SK-N-SH (cell line): ENCODE data around the gene FOXO4. TPM values are rescaled to one million over a fixed set of nuclear protein-coding genes. Genes with fewer than 3 reads are reported as not detected.

ENCODE experiments used
- CTCF ChIA-PET: fragments of 300-600, 350-600 bp; formaldehyde crosslinking; extraction: SDS; loops from one replicate; lab custom pipeline; 2021; lab: Yijun Ruan, JAX
- POLR2A ChIA-PET: fragments of 350-600 bp; sonication (Branson Sonifier 250); formaldehyde crosslinking; extraction: SDS; loops from one replicate; lab custom pipeline; 2020; ENCODE audit warnings: antibody characterized with exemption, inconsistent platforms; lab: Yijun Ruan, JAX
- DNase-seq: peaks from one replicate; pipeline ENCODE4 v3.0.0; 2012
- H2AFZ ChIP-seq: fragments of 200-600 bp; sonication (generic); 2 replicates; pipeline ENCODE4 v1.8.1; 2016; ENCODE audit warnings: antibody characterized with exemption, mild to moderate bottlenecking, low read depth
- H3F3A ChIP-seq: fragments of 200-600 bp; sonication (generic); replicated peaks from 2 replicates; pipeline ENCODE3; 2016; ENCODE audit warnings: antibody characterized with exemption, mild to moderate bottlenecking; ENCODE audit not compliant: insufficient read depth
- H3K27ac ChIP-seq, 2 experiments: fragments of 200-500 bp in 1 of 2; fragments of 200-600 bp in 1 of 2; sonication (Bioruptor generic) in 1 of 2; sonication (generic), shearing (Covaris generic) in 1 of 2; 2 replicates each; pipeline versions ENCODE4 v1.5.1 to v1.6.1; 2014 to 2016; ENCODE audit warnings: low read depth in 2 of 2, inconsistent platforms in 1 of 2, low read length in 1 of 2, mild to moderate bottlenecking in 1 of 2, mixed read lengths in 1 of 2
- H3K27me3 ChIP-seq: fragments of 200-600 bp; sonication (generic), shearing (Covaris generic); 2 replicates; pipeline ENCODE4 v1.6.1; 2016; ENCODE audit warnings: mixed run types; ENCODE audit not compliant: insufficient read depth
- H3K36me3 ChIP-seq, 2 experiments: fragments of 200-500 bp in 1 of 2; fragments of 200-600 bp in 1 of 2; sonication (Bioruptor generic) in 1 of 2; sonication (generic) in 1 of 2; replicated peaks in 1 of 2; 2 replicates each; pipeline versions ENCODE3 to v1.5.1; 2014 to 2016; ENCODE audit warnings: low read length in 1 of 2, mild to moderate bottlenecking in 1 of 2; ENCODE audit not compliant: insufficient read depth in 2 of 2, control insufficient read depth in 1 of 2
- H3K4me1 ChIP-seq, 2 experiments: fragments of 200-500 bp in 1 of 2; fragments of 200-600 bp in 1 of 2; sonication (Bioruptor generic) in 1 of 2; sonication (generic), shearing (Covaris generic) in 1 of 2; 2 replicates each; pipeline versions ENCODE4 v1.5.1 to v1.6.1; 2014 to 2016; ENCODE audit warnings: low read depth in 1 of 2, low read length in 1 of 2, mixed run types in 1 of 2; ENCODE audit not compliant: insufficient read depth in 2 of 2, control insufficient read depth in 1 of 2
- H3K4me2 ChIP-seq: fragments of 200-600 bp; sonication (generic), shearing (Covaris generic); 2 replicates; pipeline ENCODE4 v1.6.1; 2017; ENCODE audit warnings: mixed run types
- H3K4me3 ChIP-seq, 2 experiments: fragments of 200-500 bp in 1 of 2; fragments of 200-600 bp in 1 of 2; sonication (Bioruptor generic) in 1 of 2; sonication (generic), shearing (Covaris generic) in 1 of 2; 2 replicates each; pipeline versions ENCODE4 v1.5.1 to v1.8.1; 2014 to 2016; ENCODE audit warnings: low read depth in 2 of 2, inconsistent platforms in 1 of 2, low read length in 1 of 2, mild to moderate bottlenecking in 1 of 2, mixed read lengths in 1 of 2, moderate library complexity in 1 of 2
- H3K79me2 ChIP-seq: fragments of 200-600 bp; sonication (generic); 2 replicates; pipeline ENCODE4 v1.8.1; 2017; ENCODE audit warnings: mild to moderate bottlenecking; ENCODE audit not compliant: insufficient read depth
- H3K9ac ChIP-seq: fragments of 200-600 bp; sonication (generic); 2 replicates; pipeline ENCODE4 v1.6.1; 2017; ENCODE audit warnings: mixed run types
- H3K9me2 ChIP-seq: fragments of 200-600 bp; sonication (generic); 2 replicates; pipeline ENCODE4 v1.6.1; 2017; ENCODE audit warnings: mixed run types
- H3K9me3 ChIP-seq: fragments of 200-600 bp; sonication (generic); 2 replicates; pipeline ENCODE4 v1.6.1; 2017; ENCODE audit warnings: mixed run types, mild to moderate bottlenecking, moderate library complexity
- H4K20me1 ChIP-seq: fragments of 200-600 bp; sonication (generic); 2 replicates; pipeline ENCODE4 v1.6.1; 2017; ENCODE audit warnings: mild to moderate bottlenecking, mixed run types; ENCODE audit not compliant: insufficient read depth
- ELF1 ChIP-seq: IDR thresholded peaks from 2 replicates; pipeline ENCODE4 v1.4.0; 2012
- EP300 ChIP-seq, 2 experiments: IDR thresholded peaks; 2 replicates each; pipeline versions ENCODE4 v1.4.0 to v1.6.1; 2012; ENCODE audit warnings: borderline replicate concordance in 1 of 2, low read depth in 1 of 2, low read length in 1 of 2
- MAX ChIP-seq: IDR thresholded peaks from 2 replicates; pipeline ENCODE4 v1.4.0; 2012; ENCODE audit warnings: low read depth
- MEF2A ChIP-seq: IDR thresholded peaks from 2 replicates; pipeline ENCODE4 v1.4.0; 2012; ENCODE audit warnings: low read depth, borderline replicate concordance
- MXI1 ChIP-seq: IDR thresholded peaks from 2 replicates; pipeline ENCODE4 v1.6.1; 2012; ENCODE audit warnings: mild to moderate bottlenecking, low read depth, low read length, improper control_type of control experiment
- RAD21 ChIP-seq: IDR thresholded peaks from 2 replicates; pipeline ENCODE4 v1.6.1; 2012; ENCODE audit warnings: mild to moderate bottlenecking, low read length
- RXRA ChIP-seq: IDR thresholded peaks from 2 replicates; pipeline ENCODE4 v1.4.0; 2012; ENCODE audit warnings: low read depth, mild to moderate bottlenecking, borderline replicate concordance
- SMC3 ChIP-seq: IDR thresholded peaks from 2 replicates; pipeline ENCODE4 v1.6.1; 2012; ENCODE audit warnings: low read depth, low read length, improper control_type of control experiment
- TAF1 ChIP-seq: IDR thresholded peaks from 2 replicates; pipeline ENCODE4 v1.6.1; 2012; ENCODE audit warnings: low read depth, mild to moderate bottlenecking, low read length, moderate library complexity, borderline replicate concordance
- USF2 ChIP-seq: fragments of 150-350 bp; IDR thresholded peaks from 2 replicates; pipeline ENCODE4 v1.6.1; 2017; ENCODE audit warnings: antibody characterized with exemption, low read length, low read depth, borderline replicate concordance
- WGBS: methylation state at CpG from one replicate; pipeline ENCODE4 v1.1.6; 2017; ENCODE audit warnings: low lambda C conversion rate; 5-methylcytosine and 5-hydroxymethylcytosine counted together
- polyA plus RNA-seq, 3 experiments: library from polyadenylated mRNA; depleted of rRNA; stranded (reverse); fragments of >200 nt; gene quantifications; 2 replicates each; pipeline ENCODE4 v1.2.3, GENCODE V29; 2012
- TF ChIP-seq, protein P1 (sequence below): fragments of 200-600 bp; sonication (generic); IDR thresholded peaks from 2 replicates; pipeline ENCODE4 v1.6.1; 2017; ENCODE audit warnings: antibody characterized with exemption, mild to moderate bottlenecking, moderate library complexity
- TF ChIP-seq, protein P2 (sequence below): IDR thresholded peaks from 2 replicates; pipeline ENCODE4 v1.6.1; 2012; ENCODE audit warnings: mild to moderate bottlenecking, low read depth, low read length, moderate library complexity
- TF ChIP-seq, protein P3 (sequence below): IDR thresholded peaks from 2 replicates; pipeline ENCODE4 v1.4.0; 2012; ENCODE audit warnings: low read depth, borderline replicate concordance

The FOXO4 gene
- polyA plus RNA-seq, 1 of the 3 experiments (the other 2 are of a cell fraction) = 1.9 TPM

DNA sequence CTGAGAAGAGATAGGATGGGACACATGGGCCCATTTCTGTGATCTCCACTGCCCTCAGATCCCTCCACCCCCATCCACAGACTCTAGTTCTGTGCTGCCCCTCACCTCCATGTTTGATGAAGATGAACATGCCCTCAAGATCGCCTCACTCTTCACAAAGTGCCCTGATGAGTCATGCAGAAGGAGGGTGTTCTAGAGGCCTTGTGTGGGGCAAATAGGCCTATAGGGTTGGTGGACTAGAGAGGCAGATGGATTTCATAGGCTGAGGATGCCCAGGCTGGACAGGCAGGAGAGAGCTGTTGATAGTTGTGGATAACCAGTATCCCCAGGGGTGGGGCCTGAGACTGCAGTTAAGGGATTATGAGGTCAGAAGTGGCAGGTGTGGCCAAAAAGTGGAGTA is 10.8 kb downstream of the FOXO4 start, which contains the start of gene CXorf65:
CXorf65 (minus strand) TSS at position 314 of the 400 bp plus-strand sequence; CDS start at position 130, 184 bp downstream.
- Histone ChIP-seq H3K4me1 (peaks cover 0 to 31% of the 10 kb centered on the region in 2 experiments; a peak in 1 of 4 replicates), H3K27me3 (no peaks in the 10 kb centered on the region; the same call in 1 of the 2 replicates), H3F3A (no peaks in the 10 kb centered on the region), H3K9me3 (no peaks in the 10 kb centered on the region), H3K79me2 (no peaks in the 10 kb centered on the region), H3K27ac (no peak within 1 kb of the TSS), H3K9me2 (no peaks in the 10 kb centered on the region), H3K4me2 (no peak within 1 kb of the TSS), H4K20me1 (no peaks in the 10 kb centered on the region), H3K36me3 (no peaks in the 10 kb centered on the region), H2AFZ (no peak within 1 kb of the TSS), H3K9ac (no peak within 1 kb of the TSS), H3K4me3 (no peak within 1 kb of the TSS)
- ChIA-PET POLR2A (no interaction called here), CTCF (interaction anchor here (0.8 kb wide), 1 partner anchor 23 kb away, joined by 3 read pairs; no protein-coding TSS in a partner anchor)
- DNase-seq = no peak
- 33% methylated on average over 1 of the region's 1 CpG for WGBS
- TF ChIP-seq, protein P1, sequence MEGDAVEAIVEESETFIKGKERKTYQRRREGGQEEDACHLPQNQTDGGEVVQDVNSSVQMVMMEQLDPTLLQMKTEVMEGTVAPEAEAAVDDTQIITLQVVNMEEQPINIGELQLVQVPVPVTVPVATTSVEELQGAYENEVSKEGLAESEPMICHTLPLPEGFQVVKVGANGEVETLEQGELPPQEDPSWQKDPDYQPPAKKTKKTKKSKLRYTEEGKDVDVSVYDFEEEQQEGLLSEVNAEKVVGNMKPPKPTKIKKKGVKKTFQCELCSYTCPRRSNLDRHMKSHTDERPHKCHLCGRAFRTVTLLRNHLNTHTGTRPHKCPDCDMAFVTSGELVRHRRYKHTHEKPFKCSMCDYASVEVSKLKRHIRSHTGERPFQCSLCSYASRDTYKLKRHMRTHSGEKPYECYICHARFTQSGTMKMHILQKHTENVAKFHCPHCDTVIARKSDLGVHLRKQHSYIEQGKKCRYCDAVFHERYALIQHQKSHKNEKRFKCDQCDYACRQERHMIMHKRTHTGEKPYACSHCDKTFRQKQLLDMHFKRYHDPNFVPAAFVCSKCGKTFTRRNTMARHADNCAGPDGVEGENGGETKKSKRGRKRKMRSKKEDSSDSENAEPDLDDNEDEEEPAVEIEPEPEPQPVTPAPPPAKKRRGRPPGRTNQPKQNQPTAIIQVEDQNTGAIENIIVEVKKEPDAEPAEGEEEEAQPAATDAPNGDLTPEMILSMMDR = no peak
- TF ChIP-seq ELF1 (no peak), TAF1 (no peak)

DNA sequence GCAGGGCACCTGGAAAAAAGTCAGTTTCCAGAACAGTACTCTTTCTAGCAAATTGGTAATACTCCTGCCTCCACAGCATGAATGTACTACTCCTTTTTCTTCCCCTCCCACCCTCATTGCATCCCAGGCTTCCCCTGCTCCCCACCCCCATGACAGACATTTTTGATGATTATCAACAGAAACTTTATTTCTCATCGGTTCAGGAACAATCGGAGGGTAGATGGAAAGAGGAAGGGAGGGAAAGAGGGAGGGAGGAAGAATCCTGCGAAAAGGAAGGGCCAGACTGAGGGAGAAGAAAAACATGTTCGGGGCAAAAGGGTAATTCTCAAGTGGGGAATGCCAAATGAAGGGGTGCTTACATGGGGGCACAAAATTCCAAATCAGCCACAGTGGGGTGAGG is 11.6 kb downstream of the FOXO4 start:
- peaks cover 0 to 24% of the 10 kb centered on the region in 2 experiments; a peak in 1 of 4 replicates for H3K4me1 ChIP-seq
- 40% methylated on average over 4 of the region's 4 CpGs for WGBS
- H2AFZ ChIP-seq = no peak overlapping the region
- ChIA-PET POLR2A (no interaction called here), CTCF (no interaction called here)
- H3K4me2 ChIP-seq = no peak overlapping the region
- H3K36me3 ChIP-seq = no peaks in the 10 kb centered on the region
- no peak overlapping the region for H3K9ac ChIP-seq
- H3K9me3 ChIP-seq = no peaks in the 10 kb centered on the region
- H3F3A ChIP-seq = no peaks in the 10 kb centered on the region
- no peak for DNase-seq
- H4K20me1 ChIP-seq = no peaks in the 10 kb centered on the region
- no peaks in the 10 kb centered on the region for H3K9me2 ChIP-seq
- no peaks in the 10 kb centered on the region for H3K79me2 ChIP-seq
- no peaks in the 10 kb centered on the region; the same call in 1 of the 2 replicates for H3K27me3 ChIP-seq
- no peak overlapping the region for H3K4me3 ChIP-seq
- no peak overlapping the region for H3K27ac ChIP-seq
- TF ChIP-seq ELF1 = no peak
- TF ChIP-seq USF2 = no peak
- TF ChIP-seq, protein P1 = no peak
- TF ChIP-seq RXRA = no peak
- no peak for TF ChIP-seq RAD21
- TF ChIP-seq MEF2A = no peak
- TF ChIP-seq MXI1 = no peak
- TF ChIP-seq, protein P2, sequence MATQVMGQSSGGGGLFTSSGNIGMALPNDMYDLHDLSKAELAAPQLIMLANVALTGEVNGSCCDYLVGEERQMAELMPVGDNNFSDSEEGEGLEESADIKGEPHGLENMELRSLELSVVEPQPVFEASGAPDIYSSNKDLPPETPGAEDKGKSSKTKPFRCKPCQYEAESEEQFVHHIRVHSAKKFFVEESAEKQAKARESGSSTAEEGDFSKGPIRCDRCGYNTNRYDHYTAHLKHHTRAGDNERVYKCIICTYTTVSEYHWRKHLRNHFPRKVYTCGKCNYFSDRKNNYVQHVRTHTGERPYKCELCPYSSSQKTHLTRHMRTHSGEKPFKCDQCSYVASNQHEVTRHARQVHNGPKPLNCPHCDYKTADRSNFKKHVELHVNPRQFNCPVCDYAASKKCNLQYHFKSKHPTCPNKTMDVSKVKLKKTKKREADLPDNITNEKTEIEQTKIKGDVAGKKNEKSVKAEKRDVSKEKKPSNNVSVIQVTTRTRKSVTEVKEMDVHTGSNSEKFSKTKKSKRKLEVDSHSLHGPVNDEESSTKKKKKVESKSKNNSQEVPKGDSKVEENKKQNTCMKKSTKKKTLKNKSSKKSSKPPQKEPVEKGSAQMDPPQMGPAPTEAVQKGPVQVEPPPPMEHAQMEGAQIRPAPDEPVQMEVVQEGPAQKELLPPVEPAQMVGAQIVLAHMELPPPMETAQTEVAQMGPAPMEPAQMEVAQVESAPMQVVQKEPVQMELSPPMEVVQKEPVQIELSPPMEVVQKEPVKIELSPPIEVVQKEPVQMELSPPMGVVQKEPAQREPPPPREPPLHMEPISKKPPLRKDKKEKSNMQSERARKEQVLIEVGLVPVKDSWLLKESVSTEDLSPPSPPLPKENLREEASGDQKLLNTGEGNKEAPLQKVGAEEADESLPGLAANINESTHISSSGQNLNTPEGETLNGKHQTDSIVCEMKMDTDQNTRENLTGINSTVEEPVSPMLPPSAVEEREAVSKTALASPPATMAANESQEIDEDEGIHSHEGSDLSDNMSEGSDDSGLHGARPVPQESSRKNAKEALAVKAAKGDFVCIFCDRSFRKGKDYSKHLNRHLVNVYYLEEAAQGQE = no peak
- TF ChIP-seq MAX = no peak
- TF ChIP-seq EP300 (IDR thresholded peaks at IDR 0.05; ENCODE audit: borderline replicate concordance in 1 of 2, low read depth in 1 of 2, low read length in 1 of 2) = no peak
- TF ChIP-seq, protein P3, sequence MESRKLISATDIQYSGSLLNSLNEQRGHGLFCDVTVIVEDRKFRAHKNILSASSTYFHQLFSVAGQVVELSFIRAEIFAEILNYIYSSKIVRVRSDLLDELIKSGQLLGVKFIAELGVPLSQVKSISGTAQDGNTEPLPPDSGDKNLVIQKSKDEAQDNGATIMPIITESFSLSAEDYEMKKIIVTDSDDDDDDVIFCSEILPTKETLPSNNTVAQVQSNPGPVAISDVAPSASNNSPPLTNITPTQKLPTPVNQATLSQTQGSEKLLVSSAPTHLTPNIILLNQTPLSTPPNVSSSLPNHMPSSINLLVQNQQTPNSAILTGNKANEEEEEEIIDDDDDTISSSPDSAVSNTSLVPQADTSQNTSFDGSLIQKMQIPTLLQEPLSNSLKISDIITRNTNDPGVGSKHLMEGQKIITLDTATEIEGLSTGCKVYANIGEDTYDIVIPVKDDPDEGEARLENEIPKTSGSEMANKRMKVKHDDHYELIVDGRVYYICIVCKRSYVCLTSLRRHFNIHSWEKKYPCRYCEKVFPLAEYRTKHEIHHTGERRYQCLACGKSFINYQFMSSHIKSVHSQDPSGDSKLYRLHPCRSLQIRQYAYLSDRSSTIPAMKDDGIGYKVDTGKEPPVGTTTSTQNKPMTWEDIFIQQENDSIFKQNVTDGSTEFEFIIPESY = no peak
- TF ChIP-seq SMC3 = no peak
